GM19467 (cell line): ENCODE measurements around the gene RTEL1.

ENCODE experiments used
- ATAC-seq: cut with Tn5 transposase; IDR thresholded peaks from one replicate; pipeline ENCODE4 v1.9.1; 2021; ENCODE audit warnings: mild to moderate bottlenecking, moderate library complexity; ENCODE audit not compliant: unreplicated experiment

RTEL1 gene

GRCh38 chr20:63737945-63738686, 80.0 kb downstream of the RTEL1 start:
- no peak for ATAC-seq

GRCh38 chr20:63738687-63739129, 80.6 kb downstream of the RTEL1 start:
- no peak for ATAC-seq

GRCh38 chr20:63739130-63740069, 81.3 kb downstream of the RTEL1 start, which contains the start of gene SLC2A4RG:
Gene SLC2A4RG, plus strand, starts transcription at chr20:63739776. Its CDS starts 137 bp downstream, at chr20:63739913.
- ATAC-seq, result no peak

GRCh38 chr20:63740070-63740626, 82.0 kb downstream of the RTEL1 start:
- ATAC-seq, result no peak

- ATAC-seq, result no peak
Observed at GRCh38 chr20:63740627-63741353, 82.7 kb downstream of the RTEL1 start.

- ATAC-seq, result no peak
Observed at GRCh38 chr20:63741354-63741675, 83.2 kb downstream of the RTEL1 start.

- ATAC-seq, result no peak
Observed at GRCh38 chr20:63741676-63742380, 83.7 kb downstream of the RTEL1 start.

GRCh38 chr20:63742381-63743024, 84.4 kb downstream of the RTEL1 start:
- ATAC-seq, result no peak

GRCh38 chr20:63743210-63743970, 85.3 kb downstream of the RTEL1 start:
- ATAC-seq, result no peak

GRCh38 chr20:63744158-63744557, 86.0 kb downstream of the RTEL1 start:
- ATAC-seq, result no peak

- ATAC-seq, result no peak
Observed at GRCh38 chr20:63744574-63745423, 86.7 kb downstream of the RTEL1 start.

- ATAC-seq, result no peak
Observed at GRCh38 chr20:63745424-63745805, 87.3 kb downstream of the RTEL1 start.
